K562 (cell line): ENCODE results near the gene RPS6KA6. TPM values are rescaled to one million over a fixed set of nuclear protein-coding genes. Genes with fewer than 3 reads are reported as not detected.

Source experiments
- ATAC-seq: fragments of 200-7000 bp; cut with Tn5 transposase; 3 replicates; pipeline ENCODE4 v1.9.1; 2020; ENCODE audit warnings: moderate library complexity
- BruUV-seq: library from RNA; stranded (reverse); fragments of 400-500 nt; replicated peaks from 2 replicates; lab custom pipeline; 2021; lab: Mats Ljungman, UMichigan
- CTCF ChIA-PET: fragments of 300-600 bp; formaldehyde crosslinking; extraction: SDS; loops from one replicate; lab custom pipeline; 2021; ENCODE audit warnings: low intra/inter-chr PET ratio; lab: Yijun Ruan, JAX
- POLR2A ChIA-PET: fragments of 300-600, 350-650 bp; sonication (Branson Sonifier 250); formaldehyde crosslinking; extraction: SDS; loops from one replicate; lab custom pipeline; 2021; ENCODE audit warnings: antibody characterized with exemption, inconsistent platforms; lab: Yijun Ruan, JAX
- DNase-seq, 4 experiments: peaks; one replicate each; pipeline versions ENCODE4 v3.0.0 to v3.0.0-alpha.2; 2011 to 2018; ENCODE audit warnings: low spot score in 3 of 4, mixed read lengths in 3 of 4; ENCODE audit errors: extremely low read depth in 1 of 4
- FAIRE-seq: peaks from 2 replicates; lab custom pipeline; 2011; peaks lifted over from hg19 to GRCh38; lab: Jason Lieb, UNC
- H2AFZ ChIP-seq: 2 replicates; pipeline ENCODE4 v1.6.0; 2011; ENCODE audit warnings: low read depth, low read length, control low read depth, inconsistent platforms
- H3K27ac ChIP-seq: fragments of 200-600 bp; 3 replicates; pipeline ENCODE4 v1.8.0; 2011; ENCODE audit warnings: low read depth, mild to moderate bottlenecking, control low read depth, inconsistent platforms, low read length, moderate library complexity, mixed read lengths; ENCODE audit errors: extremely low read depth
- H3K27me3 ChIP-seq, 2 experiments: fragments of 300-600 bp in 1 of 2; 2 replicates in 1 of 2; 3 replicates in 1 of 2; pipeline versions ENCODE4 v1.6.0 to v1.8.0; 2011; ENCODE audit warnings: inconsistent platforms in 2 of 2, low read length in 2 of 2, mild to moderate bottlenecking in 1 of 2, mixed read lengths in 1 of 2, moderate library complexity in 1 of 2; ENCODE audit not compliant: control insufficient read depth in 2 of 2, insufficient read depth in 2 of 2
- H3K36me3 ChIP-seq: fragments of 300-600 bp; 3 replicates; pipeline ENCODE4 v1.8.0; 2011; ENCODE audit warnings: mild to moderate bottlenecking, low read length, inconsistent platforms; ENCODE audit not compliant: control insufficient read depth, insufficient read depth
- H3K4me1 ChIP-seq, 2 experiments: fragments of 200-600 bp in 1 of 2; replicated peaks in 1 of 2; 2 replicates in 1 of 2; 3 replicates in 1 of 2; pipeline versions ENCODE4 v1.5.1 to v1.8.0; 2011; ENCODE audit warnings: inconsistent platforms in 2 of 2, low read length in 2 of 2, mild to moderate bottlenecking in 1 of 2, mixed read lengths in 1 of 2, moderate library complexity in 1 of 2; ENCODE audit not compliant: control insufficient read depth in 2 of 2, insufficient read depth in 2 of 2
- H3K4me2 ChIP-seq: 2 replicates; pipeline ENCODE4 v1.6.1; 2011; ENCODE audit warnings: low read length, control low read depth, inconsistent platforms, mixed read lengths; ENCODE audit not compliant: insufficient read depth
- H3K4me3 ChIP-seq: fragments of 200-600 bp; sonication (generic), shearing (Covaris generic); 2 replicates; pipeline ENCODE4 v1.5.1; 2016; ENCODE audit warnings: control low read depth, inconsistent platforms
- H3K79me2 ChIP-seq: fragments of 200-600 bp; 3 replicates; pipeline ENCODE4 v1.8.0; 2011; ENCODE audit warnings: low read length, inconsistent platforms; ENCODE audit not compliant: control insufficient read depth, insufficient read depth
- H3K9ac ChIP-seq, 2 experiments: 2 replicates each; pipeline versions ENCODE4 v1.6.0 to v1.6.1; 2011; ENCODE audit warnings: low read depth in 2 of 2, low read length in 2 of 2, control low read depth in 1 of 2, inconsistent platforms in 1 of 2, mild to moderate bottlenecking in 1 of 2, mixed read lengths in 1 of 2; ENCODE audit not compliant: insufficient read depth in 1 of 2
- H3K9me1 ChIP-seq: one replicate; pipeline ENCODE4 v1.6.0; 2011; ENCODE audit warnings: inconsistent platforms, mild to moderate bottlenecking, low read length, moderate library complexity; ENCODE audit not compliant: control insufficient read depth, insufficient read depth
- H3K9me3 ChIP-seq: replicated peaks from 2 replicates; pipeline ENCODE4 v1.5.1; 2011; ENCODE audit warnings: low read depth, low read length, inconsistent platforms; ENCODE audit not compliant: control insufficient read depth, insufficient read depth
- H4K20me1 ChIP-seq: replicated peaks from 2 replicates; pipeline ENCODE4 v1.6.1; 2011; ENCODE audit warnings: low read length, inconsistent platforms, mixed read lengths; ENCODE audit not compliant: control insufficient read depth, insufficient read depth
- CAMTA2 ChIP-seq: fragments of 250-450 bp; sonication (Bioruptor Pico); conservative IDR thresholded peaks from 2 replicates; pipeline ENCODE4 v1.5.1; 2022
- ETV1 ChIP-seq: fragments of 450-650 bp; conservative IDR thresholded peaks from 2 replicates; pipeline ENCODE4 v1.6.1; 2016; ENCODE audit warnings: missing genetic modification characterization, control low read depth, low read depth, missing compliant biosample characterization
- ETV5 ChIP-seq: sonication (generic); formaldehyde crosslinking; IDR thresholded peaks from 2 replicates; pipeline ENCODE4 v1.4.0; 2020; ENCODE audit warnings: low read depth, mild to moderate bottlenecking, missing genetic modification reagents
- HNRNPK ChIP-seq: fragments of 200-400 bp; formaldehyde crosslinking; IDR thresholded peaks from one replicate; pipeline ENCODE4 v1.6.1; 2018; ENCODE audit warnings: mild to moderate bottlenecking, low read depth, low read length; ENCODE audit not compliant: poor library complexity, severe bottlenecking
- NFXL1 ChIP-seq: fragments of 450-650 bp; formaldehyde crosslinking; IDR thresholded peaks from 2 replicates; pipeline ENCODE4 v1.4.0; 2021; ENCODE audit warnings: mild to moderate bottlenecking
- NR3C1 ChIP-seq: sonication (generic); formaldehyde crosslinking; IDR thresholded peaks from 2 replicates; pipeline ENCODE4 v1.8.1; 2022; ENCODE audit warnings: missing genetic modification reagents
- PREB ChIP-seq: sonication (generic); formaldehyde crosslinking; IDR thresholded peaks from 2 replicates; pipeline ENCODE4 v1.8.1; 2023; ENCODE audit warnings: mild to moderate bottlenecking, missing genetic modification reagents
- RB1 ChIP-seq: fragments of 450-650 bp; IDR thresholded peaks from 2 replicates; pipeline ENCODE4 v1.6.1; 2017; ENCODE audit warnings: low read depth, mild to moderate bottlenecking
- SNIP1 ChIP-seq: fragments of 450-650 bp; IDR thresholded peaks from 2 replicates; pipeline ENCODE4 v1.7.1; 2017; ENCODE audit warnings: low read depth, mild to moderate bottlenecking
- TSHZ1 ChIP-seq: fragments of 250-450 bp; sonication (Bioruptor Pico); IDR thresholded peaks from 2 replicates; pipeline ENCODE4 v1.4.0; 2020; ENCODE audit warnings: mild to moderate bottlenecking, moderate library complexity
- ZNF277 ChIP-seq: fragments of 250-450 bp; sonication (Bioruptor Pico); IDR thresholded peaks from 2 replicates; pipeline ENCODE4 v1.8.0; 2022; ENCODE audit warnings: inconsistent platforms, mild to moderate bottlenecking, moderate library complexity, borderline replicate concordance
- ZNF444 ChIP-seq: fragments of 250-450 bp; sonication (Bioruptor Pico); IDR thresholded peaks from 2 replicates; pipeline ENCODE4 v1.4.0; 2020; ENCODE audit warnings: mild to moderate bottlenecking, moderate library complexity
- ZNF695 ChIP-seq: fragments of 450-650 bp; formaldehyde crosslinking; IDR thresholded peaks from 2 replicates; pipeline ENCODE4 v1.4.0; 2020; ENCODE audit warnings: mild to moderate bottlenecking, moderate library complexity
- WGBS: fragments of 100-300 bp; shearing (Covaris generic); methylation state at CpG from one replicate; pipeline ENCODE4 v1.1.6; 2016; ENCODE audit warnings: low coverage, mixed read lengths; ENCODE audit not compliant: insufficient coverage; ENCODE audit errors: missing lambda C conversion rate; 5-methylcytosine and 5-hydroxymethylcytosine counted together
- in situ Hi-C: fragments of 300-500 bp; cut with MboI; formaldehyde crosslinking; loops from 4 replicates; pipeline ENCODE4 v1.15.0; 2018; ENCODE audit warnings: inconsistent platforms, mixed read lengths
- intact Hi-C: fragments of 100-400 bp; cut with micrococcal nuclease; formaldehyde crosslinking; loops from 2 replicates; pipeline ENCODE4 v1.14.2; 2022
- polyA plus RNA-seq, 8 experiments: library from polyadenylated mRNA; depleted of rRNA in 4 of 8; stranded (reverse) in 5 of 8; unstranded in 3 of 8; fragments of >200 nt; fragmentation: Nextera tagmentation in 2 of 8; fragmentation: Illumina TruSeq in 1 of 8; extraction: Ambion mirVana in 2 of 8; extraction: Trizol in 1 of 8; gene quantifications; 2 replicates each; pipeline versions ENCODE4 v1.2.1 to v1.2.3, GENCODE V29; 2011 to 2014; ENCODE audit warnings: inconsistent platforms in 1 of 8, missing spikeins in 1 of 8
- total RNA-seq, 7 experiments: library from RNA; depleted of rRNA in 6 of 7; stranded (reverse); fragments of >200 nt in 6 of 7; fragmentation: Illumina TruSeq in 2 of 7; extraction: Trizol in 2 of 7; gene quantifications; 2 replicates each; pipeline versions ENCODE4 v1.2.1 to v1.2.3, GENCODE V29; 2011 to 2021; ENCODE audit warnings: low replicate concordance in 1 of 7

The RPS6KA6 gene
- total and polyA plus RNA-seq, 9 of the 15 experiments (the other 6 are each of a cell fraction or from before 2014, with no cell fraction given), result 0.11 TPM; not detected in 8

GRCh38 chrX:84099120-84099519, 88.9 kb downstream of the RPS6KA6 start:
- ChIA-PET CTCF (no interaction called here), POLR2A (no interaction called here)
- FAIRE-seq (no peak), ATAC-seq (no peak), DNase-seq (no peak)
- Histone ChIP-seq H3K27me3 (no peaks in the 10 kb centered on the region), H3K9me1 (no peaks in the 10 kb centered on the region), H2AFZ (no peak overlapping the region), H3K9ac (no peak overlapping the region), H3K4me2 (no peak overlapping the region), H3K27ac (no peak overlapping the region), H3K79me2 (no peaks in the 10 kb centered on the region), H3K4me3 (no peak overlapping the region), H3K4me1 (no peaks in the 10 kb centered on the region), H3K9me3 (no peaks in the 10 kb centered on the region), H3K36me3 (no peaks in the 10 kb centered on the region), H4K20me1 (no peaks in the 10 kb centered on the region)
- in situ Hi-C loops (no loop called here), intact Hi-C loops (no loop called here)
- no TSS peak for BruUV-seq
- no peak for TF ChIP-seq SNIP1
- TF ChIP-seq ZNF695 (CRISPR knock-in tag), result no peak
- TF ChIP-seq HNRNPK, result no peak
- no peak for TF ChIP-seq ZNF444 (CRISPR knock-in tag)
- no peak for TF ChIP-seq ZNF277
- no peak for TF ChIP-seq ETV5
- TF ChIP-seq NR3C1 (CRISPR knock-in tag), result no peak
- TF ChIP-seq ETV1, result no peak
- no peak for TF ChIP-seq RB1
- TF ChIP-seq PREB (CRISPR knock-in tag), result no peak
- TF ChIP-seq NFXL1 (CRISPR knock-in tag), result no peak
- no peak for TF ChIP-seq CAMTA2 (CRISPR knock-in tag)
- TF ChIP-seq TSHZ1 (CRISPR knock-in tag), result no peak
- WGBS, result 4% methylated on average over 2 of the region's 2 CpGs
